PC-9 (cell line): ENCODE measurements around the gene BCL2L12. TPM values are rescaled to one million over a fixed set of nuclear protein-coding genes. Genes with fewer than 3 reads are reported as not detected.

Experiments
- BruUV-seq: library from RNA; stranded (reverse); fragments of 400-500 nt; replicated peaks from 2 replicates; lab custom pipeline; 2021; lab: Mats Ljungman, UMichigan
- CTCF ChIA-PET: fragments of 300-600 bp; sonication (Branson Sonifier 250); formaldehyde crosslinking; loops from one replicate; lab custom pipeline; 2022; ENCODE audit warnings: antibody characterized with exemption; lab: Charles Lee
- POLR2A ChIA-PET: fragments of 300-600 bp; sonication (Branson Sonifier 250); formaldehyde crosslinking; loops from one replicate; lab custom pipeline; 2022; ENCODE audit warnings: antibody characterized with exemption; ENCODE audit not compliant: unreplicated experiment; lab: Charles Lee
- DNase-seq, 2 experiments: peaks; one replicate each; pipeline versions ENCODE4 v3.0.0 to v3.0.0-alpha.2; 2015 to 2022; ENCODE audit warnings: mixed read lengths in 1 of 2
- H2AFZ ChIP-seq: fragments of 200-600 bp; sonication (generic); 2 replicates; pipeline ENCODE4 v1.8.1; 2017; ENCODE audit warnings: antibody characterized with exemption
- H3F3A ChIP-seq: fragments of 200-600 bp; sonication (generic); 2 replicates; pipeline ENCODE4 v1.8.1; 2017; ENCODE audit warnings: antibody characterized with exemption, mild to moderate bottlenecking, low read depth; ENCODE audit not compliant: insufficient read depth
- H3K27ac ChIP-seq: fragments of 200-600 bp; sonication (generic); 2 replicates; pipeline ENCODE4 v1.6.1; 2016; ENCODE audit warnings: mixed run types
- H3K27me3 ChIP-seq: fragments of 200-600 bp; sonication (generic); 2 replicates; pipeline ENCODE4 v1.6.1; 2016; ENCODE audit warnings: low read depth, mixed run types; ENCODE audit not compliant: insufficient read depth
- H3K36me3 ChIP-seq: fragments of 200-600 bp; sonication (generic); 2 replicates; pipeline ENCODE4 v1.6.1; 2016; ENCODE audit warnings: low read depth, mixed run types
- H3K4me1 ChIP-seq: fragments of 200-600 bp; sonication (generic); replicated peaks from 2 replicates; pipeline ENCODE4 v1.6.1; 2016; ENCODE audit warnings: mixed run types; ENCODE audit not compliant: insufficient read depth
- H3K4me2 ChIP-seq: fragments of 200-600 bp; sonication (generic); 2 replicates; pipeline ENCODE4 v1.6.1; 2017; ENCODE audit warnings: mixed run types
- H3K4me3 ChIP-seq: fragments of 200-600 bp; sonication (generic); 2 replicates; pipeline ENCODE4 v1.6.1; 2016; ENCODE audit warnings: mixed run types
- H3K79me2 ChIP-seq: fragments of 200-600 bp; sonication (generic); 2 replicates; pipeline ENCODE4 v1.6.1; 2017; ENCODE audit warnings: low read depth, mixed run types
- H3K9me2 ChIP-seq: fragments of 200-600 bp; sonication (generic); 2 replicates; pipeline ENCODE4 v1.8.1; 2017; ENCODE audit warnings: mild to moderate bottlenecking; ENCODE audit not compliant: insufficient read depth
- H3K9me3 ChIP-seq: fragments of 200-600 bp; sonication (generic); 2 replicates; pipeline ENCODE4 v1.8.1; 2016; ENCODE audit warnings: low read depth; ENCODE audit not compliant: insufficient read depth
- H4K20me1 ChIP-seq: fragments of 200-600 bp; sonication (generic); 2 replicates; pipeline ENCODE4 v1.8.1; 2017; ENCODE audit not compliant: insufficient read depth
- EZH2 ChIP-seq: fragments of 200-600 bp; sonication (generic); IDR thresholded peaks from 2 replicates; pipeline ENCODE4 v1.8.0; 2017; ENCODE audit warnings: antibody characterized with exemption, low read depth
- intact Hi-C: fragments of 100-400 bp; cut with micrococcal nuclease; formaldehyde crosslinking; loops from one replicate; pipeline ENCODE4 v1.10.0; 2022; ENCODE audit not compliant: unreplicated experiment
- total RNA-seq: library from RNA; stranded (reverse); gene quantifications from 2 replicates; pipeline ENCODE4 v1.2.3, GENCODE V29; 2021
- TF ChIP-seq, protein P1 (sequence below): fragments of 200-600 bp; sonication (generic); conservative IDR thresholded peaks from 2 replicates; pipeline ENCODE4 v1.6.1; 2017; ENCODE audit warnings: mixed run types, antibody characterized with exemption, mild to moderate bottlenecking, moderate library complexity

BCL2L12 gene
- total RNA-seq, 1 experiment from 2014 or later: 84.8 TPM

DNA sequence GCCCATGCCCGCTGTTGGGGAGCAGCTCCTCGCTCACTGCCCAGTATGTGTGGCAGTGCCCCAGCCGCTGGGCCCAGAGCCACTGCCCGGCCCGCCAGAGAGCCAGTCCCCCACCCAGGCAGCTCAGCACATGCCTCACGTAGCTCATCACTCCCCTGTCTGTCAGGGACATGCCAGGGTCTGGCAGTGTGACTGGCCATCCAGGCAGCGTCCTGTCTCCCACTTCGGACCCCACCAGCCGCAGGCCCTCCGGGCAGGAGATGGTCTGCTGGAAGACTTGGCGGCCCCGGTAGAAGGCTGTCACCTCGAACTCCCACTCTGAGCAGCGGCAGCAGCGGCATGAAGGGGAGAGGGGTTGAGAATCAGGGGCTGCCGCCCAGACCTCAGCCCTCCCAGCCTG lies 3.7 kb upstream of the BCL2L12 start:
- Histone ChIP-seq H3K4me1 (peaks cover 17% of the 10 kb centered on the region), H2AFZ (no peak overlapping the region), H3K27ac (no peak overlapping the region), H3K79me2 (peaks cover 40% of the 10 kb centered on the region), H3K36me3 (peaks cover 14% of the 10 kb centered on the region), H3K27me3 (no peaks in the 10 kb centered on the region), H3K9me3 (no peaks in the 10 kb centered on the region), H3F3A (peaks cover 64% of the 10 kb centered on the region), H3K4me3 (no peak overlapping the region), H4K20me1 (peaks cover 36% of the 10 kb centered on the region), H3K4me2 (no peak overlapping the region), H3K9me2 (no peaks in the 10 kb centered on the region)
- no peak for DNase-seq
- ChIA-PET POLR2A (interaction anchor here (0.5 kb wide), 1 partner anchor 21 kb away, joined by 3 read pairs; no protein-coding TSS in a partner anchor), CTCF (interaction anchor here (0.7 kb wide), 1 partner anchor 16 kb away, joined by 5 read pairs; no protein-coding TSS in a partner anchor)
- intact Hi-C loops: no loop called here
- no TSS peak for BruUV-seq
- TF ChIP-seq EZH2: no peak
- TF ChIP-seq, protein P1, sequence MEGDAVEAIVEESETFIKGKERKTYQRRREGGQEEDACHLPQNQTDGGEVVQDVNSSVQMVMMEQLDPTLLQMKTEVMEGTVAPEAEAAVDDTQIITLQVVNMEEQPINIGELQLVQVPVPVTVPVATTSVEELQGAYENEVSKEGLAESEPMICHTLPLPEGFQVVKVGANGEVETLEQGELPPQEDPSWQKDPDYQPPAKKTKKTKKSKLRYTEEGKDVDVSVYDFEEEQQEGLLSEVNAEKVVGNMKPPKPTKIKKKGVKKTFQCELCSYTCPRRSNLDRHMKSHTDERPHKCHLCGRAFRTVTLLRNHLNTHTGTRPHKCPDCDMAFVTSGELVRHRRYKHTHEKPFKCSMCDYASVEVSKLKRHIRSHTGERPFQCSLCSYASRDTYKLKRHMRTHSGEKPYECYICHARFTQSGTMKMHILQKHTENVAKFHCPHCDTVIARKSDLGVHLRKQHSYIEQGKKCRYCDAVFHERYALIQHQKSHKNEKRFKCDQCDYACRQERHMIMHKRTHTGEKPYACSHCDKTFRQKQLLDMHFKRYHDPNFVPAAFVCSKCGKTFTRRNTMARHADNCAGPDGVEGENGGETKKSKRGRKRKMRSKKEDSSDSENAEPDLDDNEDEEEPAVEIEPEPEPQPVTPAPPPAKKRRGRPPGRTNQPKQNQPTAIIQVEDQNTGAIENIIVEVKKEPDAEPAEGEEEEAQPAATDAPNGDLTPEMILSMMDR: no peak

DNA sequence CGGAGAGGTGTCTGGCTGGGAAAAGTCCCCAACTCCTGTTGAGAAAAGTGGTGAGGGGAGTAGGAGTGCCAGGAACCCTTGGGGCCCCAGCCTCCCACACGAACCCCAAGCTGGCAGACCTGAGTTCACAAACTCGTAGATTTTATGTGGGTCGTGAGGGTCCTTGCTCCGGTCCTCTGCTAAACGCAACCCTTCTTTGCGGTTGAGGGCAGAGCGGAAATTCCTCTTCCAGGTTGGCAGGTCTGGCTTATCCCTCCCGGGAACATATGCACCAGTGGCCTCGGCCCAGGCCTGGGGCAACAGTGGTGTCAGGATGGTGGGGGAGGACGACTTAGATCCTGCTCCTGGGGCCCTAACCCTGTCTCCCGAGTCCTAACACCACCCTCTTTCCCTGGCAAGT lies 2.5 kb upstream of the BCL2L12 start:
- no peaks in the 10 kb centered on the region for H3K9me3 ChIP-seq
- H2AFZ ChIP-seq: no peak overlapping the region
- peaks cover 36% of the 10 kb centered on the region for H4K20me1 ChIP-seq
- TF ChIP-seq, protein P1: no peak
- no peak for TF ChIP-seq EZH2
- H3K4me1 ChIP-seq: peaks cover 21% of the 10 kb centered on the region
- H3K4me2 ChIP-seq: peak overlapping the region; percentile 99
- intact Hi-C loops: no loop called here
- no TSS peak for BruUV-seq
- H3K4me3 ChIP-seq: no peak overlapping the region
- no peak for DNase-seq
- no peak overlapping the region for H3K27ac ChIP-seq
- CTCF ChIA-PET: no interaction called here
- H3K79me2 ChIP-seq: peaks cover 44% of the 10 kb centered on the region
- H3F3A ChIP-seq: peaks cover 64% of the 10 kb centered on the region
- peaks cover 14% of the 10 kb centered on the region for H3K36me3 ChIP-seq
- POLR2A ChIA-PET: interaction anchor here (0.7 kb wide), 1 partner anchor 22 kb away, joined by 12 read pairs; no protein-coding TSS in a partner anchor
- H3K27me3 ChIP-seq: no peaks in the 10 kb centered on the region
- H3K9me2 ChIP-seq: no peaks in the 10 kb centered on the region

DNA sequence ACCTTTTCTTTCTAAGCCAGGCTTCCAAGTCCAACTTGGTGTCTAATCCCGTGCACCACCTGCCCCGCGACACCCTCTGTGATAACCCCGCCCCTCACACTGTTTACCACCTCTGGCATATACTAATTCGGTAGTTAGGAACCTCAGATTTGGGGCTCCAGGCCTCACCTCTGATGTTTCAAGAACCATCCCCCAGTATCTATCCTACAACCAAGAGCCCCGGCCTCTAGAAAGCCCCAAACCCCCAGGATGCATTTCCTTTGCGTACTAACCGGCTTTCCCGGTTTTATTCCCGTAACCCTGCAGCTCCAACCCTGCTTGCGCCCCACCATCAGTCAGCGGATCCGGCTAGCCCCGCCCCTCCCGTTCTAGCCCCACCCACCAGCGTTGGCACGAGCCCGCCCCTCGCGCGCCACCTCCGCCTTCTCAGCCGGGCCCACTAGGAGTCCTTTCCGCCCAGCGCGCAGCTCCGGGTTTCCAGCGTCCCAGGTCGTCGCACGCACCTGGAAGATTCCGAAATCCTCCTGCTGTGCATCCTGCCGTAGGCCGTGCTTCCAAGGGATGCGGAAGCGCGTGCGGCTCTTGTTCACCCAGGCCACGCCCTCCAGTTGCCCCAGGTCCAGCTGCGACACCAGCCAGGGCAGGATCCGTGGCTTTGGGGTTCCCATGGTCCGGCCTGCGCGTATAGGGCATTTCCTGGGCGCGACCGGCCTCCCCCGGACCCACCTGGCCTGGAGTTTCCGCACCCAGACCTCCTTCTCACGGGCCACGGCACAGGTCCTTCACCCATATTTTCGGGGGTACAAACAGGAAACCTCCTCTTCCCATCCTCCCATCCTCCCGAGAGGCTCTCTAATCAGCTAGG lies 1.3 kb upstream of the BCL2L12 start:
- Histone ChIP-seq H3K27ac (peak overlapping the region; percentile 67), H3K9me2 (no peaks in the 10 kb centered on the region), H2AFZ (peak overlapping the region; percentile 90; the same call in 1 of the 2 replicates), H3K4me3 (peak overlapping the region; percentile 95), H3F3A (peaks cover 54% of the 10 kb centered on the region), H3K9me3 (no peaks in the 10 kb centered on the region), H3K27me3 (no peaks in the 10 kb centered on the region), H3K4me1 (peaks cover 21% of the 10 kb centered on the region), H4K20me1 (peaks cover 30% of the 10 kb centered on the region), H3K4me2 (peak overlapping the region; percentile 99), H3K36me3 (peaks cover 14% of the 10 kb centered on the region), H3K79me2 (peaks cover 44% of the 10 kb centered on the region)
- intact Hi-C loops: loop anchor here (1.0 to 2.0 kb wide), 2 partner anchors 22 to 72 kb away; partner anchors contain the start of gene SCAF1
- no peak for TF ChIP-seq EZH2
- TF ChIP-seq, protein P1: no peak
- ChIA-PET CTCF (interaction anchor here (0.5 to 0.7 kb wide), 2 partner anchors 24 to 119 kb away, joined by 6 to 13 read pairs; no protein-coding TSS in a partner anchor), POLR2A (interaction anchor here (0.5 to 1.9 kb wide), 10 partner anchors 11 to 567 kb away, joined by 3 to 25 read pairs (median 7); partner anchors contain the start of genes AP2A1, RRAS and SCAF1)
- no TSS peak for BruUV-seq
- DNase-seq: peak; percentile 94
